HepG2 (cell line): Measurements from ENCODE around the gene VAMP3. TPM values are rescaled to one million over a fixed set of nuclear protein-coding genes. Genes with fewer than 3 reads are reported as not detected.

Source experiments
- ARNT2 ChIP-seq: sonication (generic); formaldehyde crosslinking; IDR thresholded peaks from 2 replicates; pipeline ENCODE4 v1.8.0; 2022; ENCODE audit warnings: mild to moderate bottlenecking, low read depth, missing genetic modification reagents, moderate library complexity
- ATF3 ChIP-seq: sonication (generic); formaldehyde crosslinking; IDR thresholded peaks from 2 replicates; pipeline ENCODE4 v1.4.0; 2020; ENCODE audit warnings: missing genetic modification reagents
- ATF7-NPFF ChIP-seq: sonication (generic); formaldehyde crosslinking; IDR thresholded peaks from 2 replicates; pipeline ENCODE4 v1.8.1; 2023; ENCODE audit warnings: mild to moderate bottlenecking, low read depth, missing genetic modification reagents, moderate library complexity
- CHD2 ChIP-seq: IDR thresholded peaks from 2 replicates; pipeline ENCODE4 v1.6.1; 2011; ENCODE audit warnings: low read depth, low read length, improper control_type of control experiment
- DZIP1 ChIP-seq: sonication (generic); formaldehyde crosslinking; IDR thresholded peaks from 2 replicates; pipeline ENCODE4 v1.5.0; 2020; ENCODE audit warnings: mild to moderate bottlenecking, missing genetic modification reagents
- HMG20A ChIP-seq: IDR thresholded peaks from 2 replicates; pipeline ENCODE4 v1.6.1; 2016; ENCODE audit warnings: borderline replicate concordance
- KAT8 ChIP-seq: IDR thresholded peaks from 2 replicates; pipeline ENCODE4 v1.6.1; 2016; ENCODE audit warnings: missing genetic modification reagents, missing compliant biosample characterization
- MAZ ChIP-seq, 2 experiments: sonication (generic) in 1 of 2; formaldehyde crosslinking in 1 of 2; IDR thresholded peaks; 2 replicates each; pipeline versions ENCODE4 v1.5.0 to v1.6.1; 2012 to 2020; ENCODE audit warnings: low read depth in 2 of 2, mild to moderate bottlenecking in 2 of 2, borderline replicate concordance in 1 of 2, improper control_type of control experiment in 1 of 2, low read length in 1 of 2, missing genetic modification reagents in 1 of 2, moderate library complexity in 1 of 2
- POLR2G ChIP-seq: fragments of 200-400 bp; formaldehyde crosslinking; IDR thresholded peaks from 2 replicates; pipeline ENCODE4 v1.6.1; 2018; ENCODE audit warnings: mild to moderate bottlenecking, low read depth, low read length, moderate library complexity
- RFXAP ChIP-seq: sonication (generic); formaldehyde crosslinking; IDR thresholded peaks from 2 replicates; pipeline ENCODE4 v1.4.0; 2020; ENCODE audit warnings: missing genetic modification reagents, borderline replicate concordance
- TERF1 ChIP-seq: sonication (generic); formaldehyde crosslinking; IDR thresholded peaks from 2 replicates; pipeline ENCODE4 v1.8.0; 2022; ENCODE audit warnings: mild to moderate bottlenecking, missing genetic modification reagents, moderate library complexity
- ZBTB1 ChIP-seq: sonication (generic); formaldehyde crosslinking; IDR thresholded peaks from 2 replicates; pipeline ENCODE4 v1.4.0; 2020; ENCODE audit warnings: missing genetic modification reagents, borderline replicate concordance
- ZBTB2 ChIP-seq: sonication (generic); formaldehyde crosslinking; IDR thresholded peaks from 2 replicates; pipeline ENCODE4 v1.8.0; 2022; ENCODE audit warnings: low read depth, missing genetic modification reagents
- ZBTB8A ChIP-seq: sonication (generic); formaldehyde crosslinking; IDR thresholded peaks from 2 replicates; pipeline ENCODE4 v1.4.0; 2020; ENCODE audit warnings: mild to moderate bottlenecking, low read depth, missing genetic modification reagents, borderline replicate concordance
- ZNF235 ChIP-seq: sonication (generic); formaldehyde crosslinking; IDR thresholded peaks from 2 replicates; pipeline ENCODE4 v1.8.1; 2023; ENCODE audit warnings: mild to moderate bottlenecking, missing genetic modification reagents, borderline replicate concordance
- ZNF292 ChIP-seq: sonication (generic); formaldehyde crosslinking; IDR thresholded peaks from 2 replicates; pipeline ENCODE4 v1.8.1; 2022; ENCODE audit warnings: mild to moderate bottlenecking, low read depth, missing genetic modification reagents, borderline replicate concordance
- ZNF333 ChIP-seq: sonication (generic); formaldehyde crosslinking; IDR thresholded peaks from 2 replicates; pipeline ENCODE4 v1.4.0; 2020; ENCODE audit warnings: mild to moderate bottlenecking, missing genetic modification reagents, borderline replicate concordance
- ZNF616 ChIP-seq: sonication (generic); formaldehyde crosslinking; IDR thresholded peaks from 2 replicates; pipeline ENCODE4 v1.5.0; 2020; ENCODE audit warnings: low read depth, mild to moderate bottlenecking, missing genetic modification reagents
- ZNF691 ChIP-seq: sonication (generic); formaldehyde crosslinking; IDR thresholded peaks from 2 replicates; pipeline ENCODE4 v1.4.0; 2020; ENCODE audit warnings: missing genetic modification reagents, low read depth, mild to moderate bottlenecking, borderline replicate concordance
- ZNF724P ChIP-seq: sonication (generic); formaldehyde crosslinking; IDR thresholded peaks from 2 replicates; pipeline ENCODE4 v1.8.0; 2022; ENCODE audit warnings: missing genetic modification reagents, borderline replicate concordance
- ZSCAN22 ChIP-seq: sonication (generic); formaldehyde crosslinking; IDR thresholded peaks from 2 replicates; pipeline ENCODE4 v1.4.0; 2020; ENCODE audit warnings: mild to moderate bottlenecking, missing genetic modification reagents
- polyA plus RNA-seq, 8 experiments: library from polyadenylated mRNA; depleted of rRNA in 3 of 8; stranded (reverse) in 7 of 8; unstranded in 1 of 8; fragments of >200 nt; fragmentation: Illumina TruSeq in 4 of 8; extraction: Trizol in 4 of 8; gene quantifications; 2 replicates each; pipeline versions ENCODE4 v1.2.1 to v1.2.3, GENCODE V29; 2011 to 2016; ENCODE audit warnings: low read depth in 4 of 8, missing spikeins in 1 of 8, mixed read lengths in 1 of 8; ENCODE audit not compliant: insufficient read depth in 1 of 8
- total RNA-seq, 5 experiments: library from RNA; depleted of rRNA; stranded (reverse); fragments of >200 nt; fragmentation: Illumina TruSeq; extraction: Trizol; gene quantifications; 2 replicates each; pipeline ENCODE4 v1.2.3, GENCODE V29; 2016; ENCODE audit warnings: low read depth in 1 of 5

Gene VAMP3
- total and polyA plus RNA-seq, 2 of the 13 experiments (the other 11 are each of a cell fraction or from before 2014, with no cell fraction given): 75.3 to 88.7 TPM

GRCh38 chr1:7770997-7771822 lies at the start of gene VAMP3 (continued):
- TF ChIP-seq ZNF724P (CRISPR knock-in tag): peak; percentile 82; the same call in 1 of the 2 replicates
- TF ChIP-seq HMG20A (CRISPR knock-in tag): no peak
- TF ChIP-seq ZNF333 (CRISPR knock-in tag): no peak
- TF ChIP-seq ATF7-NPFF: peak; percentile 86
- TF ChIP-seq ZNF235: 0 out of 2 replicates have a peak, but pooled peaks have one; percentile 22
- TF ChIP-seq MAZ (IDR thresholded peaks at IDR 0.05; ENCODE audit: borderline replicate concordance, low read depth, low read length): no peak
- peak; percentile 73 for TF ChIP-seq MAZ (CRISPR knock-in tag; IDR thresholded peaks at IDR 0.05; ENCODE audit: low read depth)
- TF ChIP-seq DZIP1 (CRISPR knock-in tag): no peak
- TF ChIP-seq ARNT2 (CRISPR knock-in tag): 0 out of 2 replicates have a peak, but pooled peaks have one; percentile 50
- 0 out of 2 replicates have a peak, but pooled peaks have one; percentile 30 for TF ChIP-seq TERF1
- TF ChIP-seq ZBTB8A (CRISPR knock-in tag): no peak
- TF ChIP-seq ZNF691: 0 out of 2 replicates have a peak, but pooled peaks have one; percentile 67
- peak; percentile 28; the same call in 1 of the 2 replicates for TF ChIP-seq RFXAP (CRISPR knock-in tag)
- peak; percentile 55; the same call in 1 of the 2 replicates for TF ChIP-seq ZNF292 (CRISPR knock-in tag)
- TF ChIP-seq ATF3: no peak
- no peak for TF ChIP-seq CHD2
- TF ChIP-seq POLR2G: peak; percentile 78
- TF ChIP-seq ZSCAN22 (CRISPR knock-in tag): no peak
- TF ChIP-seq ZBTB1 (CRISPR knock-in tag): no peak
- TF ChIP-seq ZNF616 (CRISPR knock-in tag): peak; percentile 58; the same call in 1 of the 2 replicates
- peak; percentile 83 for TF ChIP-seq ZBTB2 (CRISPR knock-in tag)
- peak; percentile 83; the same call in 1 of the 2 replicates for TF ChIP-seq KAT8 (CRISPR knock-in tag)
